ENCODE results near the gene TUBB8B.
A peak's percentile ranks its signal among the peaks of the same experiment; 100 is the strongest.
"Not testable (repeated sequence)": the region's sequence is repeated elsewhere in the genome, so short reads cannot be mapped to it uniquely, and the experiment has no call there.

The TUBB8B gene

DNA sequence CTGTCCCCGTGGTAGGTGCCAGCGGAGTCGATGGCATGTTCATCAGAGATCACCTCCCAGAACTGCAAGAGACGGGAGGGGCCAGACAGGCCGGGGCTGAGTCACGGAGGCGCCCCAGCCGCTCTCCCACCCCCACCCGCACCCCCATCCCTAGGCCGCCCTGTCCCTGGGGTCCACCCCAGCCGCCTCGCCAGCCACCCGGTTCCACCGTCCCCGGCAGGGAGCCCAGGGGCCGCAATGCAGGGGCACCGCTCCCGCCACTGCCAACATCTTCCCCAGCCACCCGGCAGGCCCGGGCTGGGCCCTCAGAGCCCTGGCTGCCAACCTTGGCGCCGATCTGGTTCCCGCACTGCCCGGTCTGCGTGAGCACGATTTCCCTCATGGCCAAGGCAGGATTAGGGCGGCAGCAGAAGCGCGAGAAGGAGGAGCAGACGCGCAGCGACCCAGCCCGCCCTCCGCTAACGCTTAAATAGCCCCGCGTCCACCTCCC is at the start of gene TUBB8B:
TUBB8B (minus strand) TSS at position 440 of the 490 bp plus-strand sequence; CDS start at position 382, 58 bp downstream.
- not testable (repeated sequence) for DNase-seq (ENCODE audit: low spot score)

DNA sequence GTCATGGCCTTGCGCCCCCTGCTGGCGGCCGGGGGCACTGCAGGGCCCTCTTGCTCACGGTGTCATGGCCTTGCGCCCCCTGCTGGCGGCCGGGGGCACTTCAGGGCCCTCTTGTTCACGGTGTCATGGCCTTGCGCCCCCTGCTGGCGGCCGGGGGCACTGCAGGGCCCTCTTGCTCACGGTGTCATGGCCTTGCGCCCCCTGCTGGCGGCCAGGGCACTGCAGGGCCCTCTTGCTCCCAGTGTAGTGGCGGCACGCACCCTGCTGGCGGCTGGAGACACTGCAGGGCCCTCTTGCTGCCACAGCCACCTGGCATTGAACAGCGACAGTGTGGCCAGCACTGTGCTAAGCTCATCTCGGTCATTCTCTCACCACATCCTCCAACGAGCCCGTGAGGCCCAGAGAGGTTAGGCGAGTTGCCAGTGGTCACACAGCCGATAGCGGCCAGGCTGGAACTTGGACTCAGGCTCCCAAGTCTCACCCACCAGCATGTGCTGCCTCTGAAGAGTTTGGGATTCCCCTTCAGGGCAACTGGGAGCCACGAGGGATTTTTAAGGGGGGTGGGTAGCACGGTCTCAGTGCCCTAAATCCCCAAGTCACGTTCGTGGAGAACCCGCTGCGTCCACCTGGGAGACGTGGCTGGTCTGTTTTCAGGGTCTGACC is 48.0 kb upstream of the TUBB8B start:
- DNase-seq (ENCODE audit: low spot score), result not testable (repeated sequence)

DNA sequence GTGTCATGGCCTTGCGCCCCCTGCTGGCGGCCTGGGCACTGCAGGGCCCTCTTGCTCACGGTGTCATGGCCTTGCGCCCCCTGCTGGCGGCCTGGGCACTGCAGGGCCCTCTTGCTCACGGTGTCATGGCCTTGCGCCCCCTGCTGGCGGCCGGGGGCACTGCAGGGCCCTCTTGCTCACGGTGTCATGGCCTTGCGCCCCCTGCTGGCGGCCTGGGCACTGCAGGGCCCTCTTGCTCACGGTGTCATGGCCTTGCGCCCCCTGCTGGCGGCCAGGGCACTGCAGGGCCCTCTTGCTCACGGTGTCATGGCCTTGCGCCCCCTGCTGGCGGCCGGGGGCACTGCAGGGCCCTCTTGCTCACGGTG is 47.3 kb upstream of the TUBB8B start:
- not testable (repeated sequence) for DNase-seq (ENCODE audit: low spot score)

DNA sequence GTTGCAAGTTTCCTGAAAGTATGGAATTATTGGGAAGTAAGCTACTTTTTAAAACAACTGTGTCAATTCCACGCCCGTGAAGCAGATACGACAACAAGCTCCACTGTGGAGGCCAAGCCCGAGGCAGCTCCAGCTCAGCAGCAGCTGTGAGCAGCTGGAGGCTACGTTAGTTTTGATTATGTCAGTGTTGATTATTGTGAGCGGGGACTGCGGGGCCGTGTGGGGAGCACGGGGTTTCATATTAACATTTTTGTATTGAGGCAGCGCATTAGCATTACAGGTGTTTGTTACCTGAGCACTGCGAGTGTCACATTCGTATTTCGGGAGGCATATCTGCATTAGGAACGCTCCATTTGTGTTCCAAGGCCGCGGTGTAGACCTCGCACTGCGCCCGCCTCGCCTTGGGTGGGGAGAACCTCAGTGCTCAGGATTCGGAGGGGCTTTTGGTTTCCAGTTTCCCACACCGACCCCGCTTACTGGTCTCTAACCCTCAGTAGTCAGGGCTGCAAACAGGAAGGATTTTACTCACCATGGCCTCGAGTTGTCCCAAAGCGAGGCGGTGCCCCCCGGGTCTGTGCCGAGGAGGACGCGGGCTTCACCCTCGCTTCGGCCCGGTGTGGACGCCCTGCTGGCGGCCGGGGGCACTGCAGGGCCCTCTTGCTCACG is 46.8 kb upstream of the TUBB8B start:
- DNase-seq (ENCODE audit: low spot score), result not testable (repeated sequence)

DNA sequence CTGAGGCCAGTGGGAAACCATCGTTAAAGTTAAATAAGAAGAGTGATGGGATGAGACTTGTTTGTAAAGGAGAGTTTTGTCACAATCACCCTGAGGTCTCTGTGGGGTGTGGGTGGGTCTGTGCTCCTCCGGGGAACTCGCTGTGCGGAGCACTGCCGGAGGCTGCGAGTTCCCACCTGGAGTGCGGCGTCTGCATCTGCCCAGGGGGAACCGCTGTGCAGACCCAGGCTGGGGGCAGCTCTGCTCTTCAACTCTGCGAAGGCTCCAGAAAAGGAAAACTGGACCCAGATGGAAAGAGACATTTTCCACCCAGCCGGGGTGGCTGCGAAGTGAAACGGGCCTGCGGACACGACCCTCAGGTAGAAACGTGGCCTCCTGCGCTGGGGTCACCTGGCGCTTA is 46.2 kb upstream of the TUBB8B start:
- DNase-seq (ENCODE audit: low spot score), result not testable (repeated sequence)

DNA sequence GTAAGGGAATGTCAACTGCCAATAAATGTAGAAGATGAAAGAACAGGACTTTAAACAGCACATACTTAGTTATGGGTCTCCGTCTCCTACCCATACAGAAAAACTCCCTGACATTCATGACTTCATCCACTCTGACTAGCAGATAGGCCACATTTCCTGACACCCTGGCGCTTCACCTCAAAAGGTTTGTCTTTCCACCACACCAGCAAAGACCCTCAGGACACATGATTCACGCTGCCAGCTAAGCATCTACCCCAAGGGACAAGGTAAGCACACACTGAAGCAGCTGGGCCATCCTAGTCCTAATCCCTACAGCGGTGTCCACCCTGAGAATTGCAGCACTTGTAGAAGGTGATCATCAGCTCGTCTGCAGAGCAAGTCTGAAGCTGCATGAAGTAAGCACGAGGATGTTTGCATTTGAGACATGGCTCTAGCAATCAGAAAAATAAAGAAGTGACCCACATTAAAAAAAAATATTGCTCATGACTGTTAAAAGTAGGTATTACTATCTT is 44.5 kb upstream of the TUBB8B start:
- peak; percentile 28 for DNase-seq (ENCODE audit: low spot score)

DNA sequence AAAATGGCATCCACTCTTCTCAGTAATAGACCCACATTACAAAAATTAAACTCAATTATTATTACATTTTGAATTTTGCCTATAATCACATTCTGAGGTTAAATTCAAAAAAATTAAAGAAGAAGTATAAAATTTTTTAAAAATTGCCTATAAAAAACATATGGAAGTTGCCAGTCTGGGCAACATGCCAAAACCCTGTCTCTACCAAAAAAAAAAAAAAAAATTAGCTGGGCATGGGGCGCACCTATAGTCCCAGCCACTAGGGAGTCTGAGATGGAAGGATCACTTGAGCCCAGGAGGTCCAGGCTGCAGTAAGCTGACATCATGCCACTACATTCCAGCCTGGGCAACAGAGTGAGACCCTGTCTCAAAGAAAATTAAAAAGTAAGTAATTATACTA is 42.1 kb upstream of the TUBB8B start:
- not testable (repeated sequence) for DNase-seq (ENCODE audit: low spot score)

DNA sequence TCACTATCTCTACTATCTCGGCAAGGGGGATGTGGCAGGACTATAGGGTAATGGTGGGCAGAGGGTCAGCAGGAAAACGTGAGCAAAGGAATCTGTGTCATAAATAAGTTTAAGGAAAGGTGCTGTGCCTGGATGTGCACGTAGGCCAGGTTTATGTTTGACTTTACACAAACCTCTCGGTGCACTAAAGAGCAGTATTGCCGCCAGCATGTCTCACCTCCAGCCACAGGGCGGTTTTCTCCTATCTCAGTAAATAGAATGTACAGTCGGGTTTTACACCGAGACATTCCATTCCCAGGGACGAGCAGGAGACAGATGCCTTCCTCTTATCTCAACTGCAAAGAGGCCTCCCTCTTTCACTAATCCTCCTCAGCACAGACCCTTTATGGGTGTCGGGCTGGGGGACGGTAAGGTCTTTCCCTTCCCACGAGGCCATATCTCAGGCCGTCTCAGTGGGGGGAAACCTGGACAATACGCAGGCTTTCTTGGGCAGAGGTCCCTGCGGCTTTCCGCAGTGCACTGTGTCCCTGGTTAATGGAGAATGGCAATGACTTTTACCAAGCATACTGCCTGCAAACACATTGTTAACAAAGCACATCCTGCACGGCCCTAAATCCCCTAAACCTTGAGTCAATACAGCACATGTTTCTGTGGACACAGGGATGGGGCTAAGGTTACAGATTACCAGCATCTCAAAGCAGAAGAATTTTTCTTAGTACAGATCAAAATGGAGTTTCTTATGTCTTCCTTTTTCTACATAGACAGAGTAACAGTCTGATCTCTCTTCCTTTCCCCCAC is 41.2 kb upstream of the TUBB8B start:
- not testable (repeated sequence) for DNase-seq (ENCODE audit: low spot score)

DNA sequence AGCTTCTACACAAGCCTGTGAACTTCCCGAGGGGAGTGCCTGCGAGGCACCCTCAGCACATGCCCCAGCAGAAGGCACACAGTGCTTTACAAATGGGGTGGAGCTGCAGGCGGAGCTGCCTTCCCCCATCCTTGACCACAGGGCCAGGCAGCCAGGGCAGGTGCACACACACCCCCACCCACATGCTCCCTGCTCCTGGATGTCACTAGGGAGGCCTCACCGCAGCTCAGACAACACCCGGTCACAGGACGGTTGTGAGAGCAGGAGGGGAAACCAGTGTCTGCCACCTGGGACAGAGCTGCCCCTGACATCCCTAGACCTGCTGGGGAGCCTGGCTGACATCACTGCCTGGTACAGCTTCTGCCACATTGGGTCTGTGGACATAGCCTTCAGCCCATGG is 39.7 kb upstream of the TUBB8B start:
- DNase-seq (ENCODE audit: low spot score), result not testable (repeated sequence)

DNA sequence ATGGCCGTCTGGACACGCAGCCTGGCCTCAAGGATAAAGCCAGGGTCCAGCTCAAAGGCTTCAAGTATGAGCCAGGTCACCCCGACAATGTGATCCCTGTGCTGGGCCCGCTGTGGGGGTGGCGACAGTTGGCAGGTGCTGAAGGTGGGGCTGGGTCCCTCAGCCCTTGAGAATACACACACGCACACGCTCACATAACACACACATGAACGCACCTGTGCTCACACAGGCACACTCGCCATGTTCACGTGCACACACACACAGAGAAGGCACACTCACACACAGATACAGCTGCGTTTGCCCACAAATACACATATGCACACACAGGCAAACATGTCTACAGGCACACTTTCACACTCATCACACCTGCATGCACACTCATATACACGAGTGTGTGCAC is 35.4 kb upstream of the TUBB8B start:
- not testable (repeated sequence) for DNase-seq (ENCODE audit: low spot score)

DNA sequence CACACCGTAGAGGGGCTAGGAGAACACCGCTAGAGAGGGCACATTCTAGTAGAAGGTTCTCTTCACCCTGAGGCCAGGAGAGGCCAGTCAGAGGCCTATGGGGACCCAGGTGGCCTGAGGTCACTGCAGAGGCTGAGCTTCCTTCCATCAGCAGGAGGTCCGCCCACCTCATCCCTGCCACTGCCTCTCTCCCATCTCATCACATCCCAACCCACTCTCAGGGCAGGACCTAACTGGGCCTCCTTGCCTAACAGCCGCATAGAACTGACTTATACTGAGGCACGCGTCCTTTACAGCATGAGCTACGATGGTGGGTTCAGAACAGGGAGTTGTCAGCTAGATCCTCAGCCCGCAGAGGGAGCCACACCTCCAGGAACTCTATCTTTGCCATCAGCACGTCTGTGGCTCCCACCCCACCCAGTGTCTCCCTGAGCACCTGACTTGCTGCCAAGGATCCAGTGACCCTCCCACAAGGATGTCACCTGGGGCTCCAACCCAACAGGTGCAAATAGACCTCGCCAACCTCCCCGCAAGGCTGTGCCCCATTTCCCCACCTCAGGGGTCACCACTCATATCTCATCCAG is 33.3 kb upstream of the TUBB8B start:
- peak; percentile 33 for DNase-seq (ENCODE audit: low spot score)

DNA sequence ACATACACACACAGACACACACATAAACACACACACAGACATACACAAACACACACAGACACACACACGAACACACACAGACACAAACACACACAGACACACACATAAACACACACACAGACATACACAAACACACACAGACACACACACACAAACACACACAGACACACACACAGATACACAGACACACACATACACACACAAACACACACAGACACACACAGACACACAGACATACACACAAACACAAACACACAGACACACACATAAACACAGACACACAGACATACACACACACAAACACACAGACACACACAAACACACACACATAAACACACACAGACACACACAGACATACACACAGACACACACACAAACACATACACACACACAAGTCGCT is 31.5 kb upstream of the TUBB8B start:
- DNase-seq (ENCODE audit: low spot score), result not testable (repeated sequence)

DNA sequence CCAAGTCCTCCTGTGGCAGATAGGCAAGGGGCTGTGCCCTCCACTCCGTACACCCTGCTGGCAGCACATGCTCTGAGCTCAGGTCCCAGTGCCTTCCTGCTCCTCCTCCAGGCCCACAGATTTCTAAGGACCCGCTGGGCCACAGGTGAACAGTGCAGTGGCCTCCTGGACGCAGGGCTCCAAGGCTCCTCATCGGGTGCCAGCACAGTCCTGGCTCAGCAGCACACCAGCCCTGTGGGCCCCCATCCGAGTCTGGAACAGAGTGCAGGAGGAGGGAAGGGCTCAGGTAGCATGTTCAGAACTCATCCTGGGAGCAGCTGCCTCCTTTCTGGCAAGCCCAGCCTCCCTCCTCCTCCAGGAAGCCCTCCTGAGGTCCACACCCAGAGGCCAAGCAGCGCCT is 30.8 kb upstream of the TUBB8B start:
- DNase-seq (ENCODE audit: low spot score), result not testable (repeated sequence)

DNA sequence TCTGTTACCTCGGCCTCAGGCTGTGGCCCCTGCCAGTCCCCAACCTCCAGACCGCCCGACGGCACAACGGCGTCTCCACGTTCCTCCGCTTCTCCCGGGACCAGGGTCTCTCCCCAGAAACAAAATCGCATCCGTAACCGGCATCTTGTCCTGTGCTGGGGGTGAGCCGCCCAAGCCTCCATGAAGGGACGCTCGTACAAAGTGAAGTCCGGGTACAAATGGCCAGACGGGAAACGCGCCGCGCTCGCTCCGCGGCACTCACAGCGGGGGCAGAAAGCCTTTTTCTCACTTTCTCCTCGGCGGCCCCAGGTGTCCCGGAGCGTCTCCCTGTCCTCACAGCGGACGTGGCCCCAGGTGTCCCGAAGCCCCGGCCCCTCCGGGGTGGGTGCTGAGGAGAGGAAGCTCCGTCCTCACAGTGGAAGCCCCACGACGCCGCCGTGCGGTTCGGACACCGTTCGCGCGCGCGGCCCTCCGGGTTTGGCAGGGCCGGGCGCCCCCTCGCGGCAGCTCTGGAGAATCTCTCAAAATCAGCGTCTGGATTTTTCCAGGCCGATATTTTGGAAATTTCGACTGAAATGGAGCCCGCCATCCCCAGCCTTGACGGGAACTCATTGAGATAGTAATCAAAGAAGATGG is 26.2 kb upstream of the TUBB8B start:
- DNase-seq (ENCODE audit: low spot score), result not testable (repeated sequence)

DNA sequence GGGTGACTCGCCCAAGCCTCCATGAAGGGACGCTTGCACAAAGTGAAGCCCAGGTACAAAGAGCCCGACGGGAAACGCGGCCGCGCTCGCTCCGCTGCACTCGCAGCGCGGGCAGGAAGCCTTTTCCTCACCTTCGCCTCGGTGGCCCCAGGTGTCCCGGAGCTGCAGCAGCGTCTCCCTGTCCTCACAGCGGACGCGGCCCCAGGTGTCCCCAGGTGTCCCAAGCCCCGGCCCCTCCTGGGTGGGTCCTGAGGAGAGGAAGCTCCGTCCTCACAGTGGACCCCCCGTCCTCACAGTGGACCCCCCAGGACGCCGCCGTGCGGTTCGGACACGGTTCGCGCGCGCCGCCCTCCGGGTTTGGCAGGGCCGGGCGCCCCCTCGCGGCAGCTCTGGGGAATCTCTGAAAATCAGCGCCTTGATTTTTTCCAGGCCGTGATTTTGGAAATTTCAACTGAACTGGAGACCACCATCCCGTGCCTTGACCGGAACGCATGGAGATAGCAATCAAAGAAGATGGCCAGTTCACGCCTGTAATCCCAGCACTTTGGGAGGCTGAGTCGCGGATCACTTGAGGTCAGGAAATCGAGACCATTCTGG is 23.9 kb upstream of the TUBB8B start:
- DNase-seq (ENCODE audit: low spot score), result not testable (repeated sequence)

DNA sequence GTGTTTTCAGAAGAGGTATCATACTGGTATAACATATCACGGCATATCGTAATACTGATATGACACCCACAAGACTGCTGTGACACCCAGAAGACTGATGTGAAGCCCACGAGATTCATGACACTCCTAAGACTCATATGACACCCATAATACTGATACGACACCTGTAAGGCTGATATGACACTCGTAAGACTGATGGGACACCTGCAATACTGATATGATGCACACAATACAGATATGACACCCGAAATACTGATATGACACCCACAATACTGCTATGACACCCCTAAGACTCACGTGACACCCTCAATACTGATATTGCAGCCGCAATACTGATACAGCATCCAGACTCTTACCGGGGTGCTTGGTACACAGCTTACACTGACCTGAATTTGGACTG is 18.3 kb upstream of the TUBB8B start:
- DNase-seq (ENCODE audit: low spot score), result not testable (repeated sequence)

DNA sequence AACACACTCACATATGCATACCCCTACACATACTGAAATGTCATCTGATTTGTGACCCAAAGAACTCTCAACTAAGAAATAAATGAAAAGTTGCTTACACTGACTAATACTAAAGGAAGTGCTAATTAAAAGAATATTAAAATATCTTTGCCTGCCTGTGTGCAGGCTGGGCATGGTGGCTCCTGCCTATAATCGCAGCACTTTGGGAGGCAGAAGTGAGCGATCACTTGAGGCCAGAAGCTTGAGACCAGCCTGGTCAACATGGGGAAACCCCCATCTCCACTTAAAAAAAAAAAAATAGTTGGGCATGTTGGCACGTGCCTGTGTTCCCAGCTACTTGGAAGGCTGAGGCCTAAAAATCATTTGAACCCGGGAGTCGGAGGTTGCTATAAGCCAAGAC is 14.9 kb upstream of the TUBB8B start:
- not testable (repeated sequence) for DNase-seq (ENCODE audit: low spot score)

DNA sequence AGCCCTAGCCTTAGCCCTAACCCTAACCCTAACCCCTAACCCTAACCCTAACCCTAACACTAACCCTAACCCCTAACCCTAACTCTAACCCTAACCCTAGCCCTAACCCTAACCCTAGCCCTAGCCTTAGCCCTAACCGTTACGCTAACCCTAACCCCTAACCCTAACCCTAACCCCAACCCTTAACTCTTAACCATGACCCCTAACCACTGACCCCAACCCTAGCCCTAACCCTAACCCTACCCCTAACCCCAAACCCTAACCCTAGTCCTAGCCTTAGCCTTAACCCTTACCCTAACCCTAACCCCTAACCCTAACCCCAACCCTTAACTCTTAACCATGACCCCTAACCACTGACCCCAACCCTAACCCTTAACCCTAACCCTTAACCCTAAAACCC is 14.2 kb upstream of the TUBB8B start:
- not testable (repeated sequence) for DNase-seq (ENCODE audit: low spot score)

DNA sequence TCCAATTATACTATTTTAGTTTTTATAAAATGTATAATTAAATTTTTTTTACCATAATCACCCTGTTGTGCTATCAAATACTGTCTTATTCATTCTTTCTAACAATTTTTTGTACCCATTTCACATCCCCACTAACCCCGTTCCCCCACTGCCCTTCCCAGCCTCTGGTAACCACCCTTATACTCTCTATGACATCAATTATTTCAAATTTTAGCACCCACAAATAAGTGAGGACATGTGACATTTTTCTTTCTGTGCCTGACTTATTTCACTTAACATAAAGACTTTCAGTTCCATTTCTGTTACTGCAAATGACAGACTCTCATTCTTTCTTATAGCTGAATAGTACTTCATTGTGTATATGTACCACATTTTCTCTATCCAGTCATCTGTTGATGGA is 5.0 kb upstream of the TUBB8B start:
- not testable (repeated sequence) for DNase-seq (ENCODE audit: low spot score)

DNA sequence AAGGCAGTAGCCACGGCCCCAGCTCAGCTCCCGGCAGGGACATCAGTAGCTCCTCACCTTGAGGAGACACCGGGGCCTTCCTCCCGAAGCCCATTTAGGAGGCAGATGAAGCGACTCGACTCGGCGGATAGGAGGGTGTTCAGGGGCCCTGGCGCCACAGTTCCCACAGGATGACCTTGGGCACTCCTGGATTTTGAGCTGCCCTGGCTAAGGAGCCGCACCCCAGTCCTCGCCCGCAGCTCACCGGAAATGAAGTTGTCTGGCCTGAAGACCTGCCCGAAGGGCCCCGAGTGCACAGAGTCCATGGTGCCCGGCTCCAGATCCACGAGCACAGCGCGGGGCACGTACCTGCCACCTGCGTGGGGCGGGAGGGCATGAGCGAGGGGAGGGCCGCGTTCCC is 719 bp downstream of the TUBB8B start:
- not testable (repeated sequence) for DNase-seq (ENCODE audit: low spot score)

DNA sequence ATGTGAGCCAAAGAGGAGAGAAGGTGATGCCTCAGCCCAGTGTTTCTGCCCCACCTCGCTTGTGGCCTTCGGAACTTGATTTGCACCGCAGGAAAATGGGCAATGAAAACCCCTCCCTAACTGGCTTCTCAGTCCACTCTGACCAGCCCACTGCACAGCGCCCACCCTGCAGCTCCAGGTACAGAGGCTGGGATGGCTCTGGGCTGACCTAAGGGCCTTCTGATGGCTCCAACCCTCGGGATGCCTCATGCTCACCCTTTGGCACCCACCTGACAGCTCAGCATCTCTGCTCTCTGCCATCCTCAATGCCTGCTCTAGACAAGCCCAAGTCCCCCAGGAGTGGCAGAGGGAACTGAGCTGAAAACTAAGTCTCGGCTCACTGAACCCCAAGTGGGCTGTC is 36.2 kb downstream of the TUBB8B start:
- not testable (repeated sequence) for DNase-seq (ENCODE audit: low spot score)

Data from D341Med (cell line).